ENCODE data around the gene PRRX2.
"Not testable (repeated sequence)": the region's sequence is repeated elsewhere in the genome, so short reads cannot be mapped to it uniquely, and the experiment has no call there.

Gene PRRX2

GRCh38 chr9:129731477-129732085, 66.1 kb downstream of the PRRX2 start:
- no peak for DNase-seq (ENCODE audit: low read depth in 2 of 2, low spot score in 1 of 2)

- no peak for DNase-seq (ENCODE audit: low read depth in 2 of 2, low spot score in 1 of 2)
Measured at GRCh38 chr9:129732100-129732499, 66.7 kb downstream of the PRRX2 start.

GRCh38 chr9:129732946-129733631, 67.6 kb downstream of the PRRX2 start:
- no peak for DNase-seq (ENCODE audit: low read depth in 2 of 2, low spot score in 1 of 2)

GRCh38 chr9:129733632-129733953, 68.1 kb downstream of the PRRX2 start:
- DNase-seq (ENCODE audit: low read depth in 2 of 2, low spot score in 1 of 2) = no peak

GRCh38 chr9:129735546-129735945, 70.1 kb downstream of the PRRX2 start:
- DNase-seq (ENCODE audit: low read depth in 2 of 2, low spot score in 1 of 2) = no peak

- DNase-seq (ENCODE audit: low read depth in 2 of 2, low spot score in 1 of 2) = no peak
Measured at GRCh38 chr9:129736334-129736733, 70.9 kb downstream of the PRRX2 start.

- DNase-seq (ENCODE audit: low read depth in 2 of 2, low spot score in 1 of 2) = peak; percentile 65 to 75
Measured at GRCh38 chr9:129737479-129738274, 72.2 kb downstream of the PRRX2 start.

- no peak for DNase-seq (ENCODE audit: low read depth in 2 of 2, low spot score in 1 of 2)
Measured at GRCh38 chr9:129739432-129739831, 74.0 kb downstream of the PRRX2 start.

- DNase-seq (ENCODE audit: low read depth in 2 of 2, low spot score in 1 of 2) = no peak
Measured at GRCh38 chr9:129740174-129740573, 74.7 kb downstream of the PRRX2 start.

GRCh38 chr9:129740666-129741464, 75.4 kb downstream of the PRRX2 start:
- DNase-seq (ENCODE audit: low read depth in 2 of 2, low spot score in 1 of 2) = no peak

- no peak for DNase-seq (ENCODE audit: low read depth in 2 of 2, low spot score in 1 of 2)
Measured at GRCh38 chr9:129745200-129745599, 79.8 kb downstream of the PRRX2 start.

GRCh38 chr9:129746092-129746777, 80.8 kb downstream of the PRRX2 start:
- no peak for DNase-seq (ENCODE audit: low read depth in 2 of 2, low spot score in 1 of 2)

GRCh38 chr9:129748249-129748648, 82.8 kb downstream of the PRRX2 start:
- DNase-seq (ENCODE audit: low read depth in 2 of 2, low spot score in 1 of 2) = no peak

GRCh38 chr9:129749052-129749451, 83.6 kb downstream of the PRRX2 start:
- DNase-seq (ENCODE audit: low read depth in 2 of 2, low spot score in 1 of 2) = not testable (repeated sequence)

GRCh38 chr9:129749575-129749974, 84.1 kb downstream of the PRRX2 start:
- DNase-seq (ENCODE audit: low read depth in 2 of 2, low spot score in 1 of 2) = no peak

GRCh38 chr9:129750013-129750638, 84.7 kb downstream of the PRRX2 start:
- no peak for DNase-seq (ENCODE audit: low read depth in 2 of 2, low spot score in 1 of 2)

- no peak for DNase-seq (ENCODE audit: low read depth in 2 of 2, low spot score in 1 of 2)
Measured at GRCh38 chr9:129751841-129752801, 86.7 kb downstream of the PRRX2 start.

- peak; percentile 11 to 24 for DNase-seq (ENCODE audit: low read depth in 2 of 2, low spot score in 1 of 2)
Measured at GRCh38 chr9:129752900-129753729, 87.7 kb downstream of the PRRX2 start, which contains the start of gene PTGES. PTGES (minus strand) TSS chr9:129753042; CDS start chr9:129753012, 30 bp downstream.
